ENCODE data around the gene SDCCAG8.
A peak's percentile ranks its signal among the peaks of the same experiment; 100 is the strongest.

SDCCAG8 gene

DNA sequence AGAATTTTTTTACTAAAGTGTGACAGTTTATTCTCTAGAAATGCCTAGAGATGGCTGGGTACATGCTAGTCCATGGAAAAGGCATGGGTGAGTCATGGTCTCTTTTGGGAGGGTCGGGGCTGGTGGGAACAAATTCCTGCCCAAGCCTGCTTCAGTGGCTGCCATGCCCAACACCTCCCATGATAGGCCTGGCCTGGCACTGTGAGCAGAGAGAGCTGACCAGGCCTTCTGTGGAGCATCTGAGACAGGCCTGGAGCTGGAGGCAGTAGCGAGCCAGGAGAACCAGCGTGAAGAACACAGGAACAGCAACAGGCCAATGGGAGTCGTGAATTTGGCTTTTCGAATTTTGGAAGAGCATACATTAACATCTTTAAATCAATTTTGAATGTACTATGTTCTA, 209.2 kb downstream of the SDCCAG8 start:
- DNase-seq, result no peak
- TF ChIP-seq, protein P1, sequence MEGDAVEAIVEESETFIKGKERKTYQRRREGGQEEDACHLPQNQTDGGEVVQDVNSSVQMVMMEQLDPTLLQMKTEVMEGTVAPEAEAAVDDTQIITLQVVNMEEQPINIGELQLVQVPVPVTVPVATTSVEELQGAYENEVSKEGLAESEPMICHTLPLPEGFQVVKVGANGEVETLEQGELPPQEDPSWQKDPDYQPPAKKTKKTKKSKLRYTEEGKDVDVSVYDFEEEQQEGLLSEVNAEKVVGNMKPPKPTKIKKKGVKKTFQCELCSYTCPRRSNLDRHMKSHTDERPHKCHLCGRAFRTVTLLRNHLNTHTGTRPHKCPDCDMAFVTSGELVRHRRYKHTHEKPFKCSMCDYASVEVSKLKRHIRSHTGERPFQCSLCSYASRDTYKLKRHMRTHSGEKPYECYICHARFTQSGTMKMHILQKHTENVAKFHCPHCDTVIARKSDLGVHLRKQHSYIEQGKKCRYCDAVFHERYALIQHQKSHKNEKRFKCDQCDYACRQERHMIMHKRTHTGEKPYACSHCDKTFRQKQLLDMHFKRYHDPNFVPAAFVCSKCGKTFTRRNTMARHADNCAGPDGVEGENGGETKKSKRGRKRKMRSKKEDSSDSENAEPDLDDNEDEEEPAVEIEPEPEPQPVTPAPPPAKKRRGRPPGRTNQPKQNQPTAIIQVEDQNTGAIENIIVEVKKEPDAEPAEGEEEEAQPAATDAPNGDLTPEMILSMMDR (IDR thresholded peaks at IDR 0.05), result no peak

DNA sequence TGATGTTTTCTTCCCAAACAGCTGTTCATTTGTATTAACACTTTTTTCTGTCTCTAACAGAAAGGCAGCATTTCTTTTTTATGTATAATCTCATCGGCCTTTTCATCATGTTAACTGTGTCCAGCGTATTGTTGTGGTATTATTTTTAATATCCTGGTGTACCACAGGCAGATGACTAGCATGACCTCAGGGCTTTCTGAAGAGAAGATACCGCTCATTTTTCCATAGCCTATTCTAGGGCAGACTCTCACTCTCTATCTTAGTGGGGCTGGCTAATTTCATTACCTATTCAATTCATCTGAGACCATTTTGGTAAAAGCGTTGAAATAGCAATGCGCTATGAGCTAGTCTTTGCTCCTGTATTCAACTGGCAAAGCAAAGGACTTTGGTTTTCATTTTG, 209.9 kb downstream of the SDCCAG8 start:
- Mint-ChIP-seq H3K4me3 (no peak overlapping the region), H3K4me1 (peaks cover 10% of the 10 kb centered on the region), H3K27me3 (ENCODE audit: low read depth, poor library complexity) (no peaks in the 10 kb centered on the region), H3K27ac (no peak overlapping the region), H3K9me3 (no peaks in the 10 kb centered on the region), H3K36me3 (ENCODE audit: low read depth) (no peaks in the 10 kb centered on the region)
- TF ChIP-seq, protein P1 (IDR thresholded peaks at IDR 0.05), result no peak
- DNase-seq, result no peak

More for the DNA sequence above, 209.2 kb downstream of the SDCCAG8 start:
- Mint-ChIP-seq H3K27me3 (ENCODE audit: low read depth, poor library complexity) (no peaks in the 10 kb centered on the region), H3K4me1 (peaks cover 3% of the 10 kb centered on the region), H3K9me3 (no peaks in the 10 kb centered on the region), H3K27ac (peak overlapping the region; percentile 48), H3K36me3 (ENCODE audit: low read depth) (no peaks in the 10 kb centered on the region), H3K4me3 (no peak overlapping the region)

DNA sequence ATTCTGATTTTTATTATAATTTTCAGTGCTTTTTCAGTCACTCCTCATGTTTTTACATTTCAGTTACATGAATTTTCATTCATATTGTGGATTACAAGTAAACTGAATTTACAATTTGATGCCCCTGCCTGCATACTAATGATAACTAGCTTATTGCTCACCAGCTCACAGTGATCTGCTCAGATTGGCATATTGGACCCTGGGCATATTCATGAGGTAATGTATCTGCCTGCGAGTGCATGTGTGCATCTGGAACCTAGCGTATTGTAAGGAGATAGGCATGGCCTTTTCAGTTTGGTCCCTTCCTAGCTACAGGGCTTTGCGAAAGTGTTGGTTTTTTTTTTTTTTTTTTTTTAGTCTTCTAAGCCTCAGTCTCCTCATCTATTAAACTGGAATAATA, 213.7 kb downstream of the SDCCAG8 start:
- peaks cover 12% of the 10 kb centered on the region for H3K27me3 Mint-ChIP-seq (ENCODE audit: low read depth, poor library complexity)
- no peaks in the 10 kb centered on the region for H3K9me3 Mint-ChIP-seq
- TF ChIP-seq, protein P1 (IDR thresholded peaks at IDR 0.05), result no peak
- no peak for DNase-seq
- peaks cover 41% of the 10 kb centered on the region for H3K4me1 Mint-ChIP-seq
- no peaks in the 10 kb centered on the region for H3K36me3 Mint-ChIP-seq (ENCODE audit: low read depth)
- H3K4me3 Mint-ChIP-seq, result no peak overlapping the region
- no peak overlapping the region for H3K27ac Mint-ChIP-seq

DNA sequence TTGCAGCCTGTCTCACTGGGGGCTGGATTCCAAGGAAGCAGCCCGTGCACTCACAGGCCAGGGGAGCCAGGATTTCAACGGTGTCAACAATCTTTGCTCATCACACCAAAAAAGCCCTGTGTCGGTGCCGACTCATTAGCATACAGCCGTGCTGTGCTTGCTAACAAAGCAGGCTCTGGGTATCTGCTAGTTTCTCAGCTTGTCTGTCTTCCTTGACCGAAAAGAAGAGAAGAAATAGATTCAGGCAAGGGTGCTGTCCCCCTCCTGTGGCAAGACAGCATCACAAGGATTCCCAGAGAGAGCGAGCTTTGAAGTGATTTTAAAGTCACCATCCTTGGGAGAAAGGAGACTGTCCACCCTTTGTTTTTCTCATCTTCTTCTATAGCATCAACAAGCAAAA, 214.7 kb downstream of the SDCCAG8 start:
- Mint-ChIP-seq H3K4me1 (peaks cover 49% of the 10 kb centered on the region), H3K27me3 (ENCODE audit: low read depth, poor library complexity) (peaks cover 12% of the 10 kb centered on the region), H3K4me3 (no peak overlapping the region), H3K9me3 (no peaks in the 10 kb centered on the region), H3K27ac (no peak overlapping the region), H3K36me3 (ENCODE audit: low read depth) (no peaks in the 10 kb centered on the region)
- TF ChIP-seq, protein P1 (IDR thresholded peaks at IDR 0.05), result no peak
- no peak for DNase-seq

DNA sequence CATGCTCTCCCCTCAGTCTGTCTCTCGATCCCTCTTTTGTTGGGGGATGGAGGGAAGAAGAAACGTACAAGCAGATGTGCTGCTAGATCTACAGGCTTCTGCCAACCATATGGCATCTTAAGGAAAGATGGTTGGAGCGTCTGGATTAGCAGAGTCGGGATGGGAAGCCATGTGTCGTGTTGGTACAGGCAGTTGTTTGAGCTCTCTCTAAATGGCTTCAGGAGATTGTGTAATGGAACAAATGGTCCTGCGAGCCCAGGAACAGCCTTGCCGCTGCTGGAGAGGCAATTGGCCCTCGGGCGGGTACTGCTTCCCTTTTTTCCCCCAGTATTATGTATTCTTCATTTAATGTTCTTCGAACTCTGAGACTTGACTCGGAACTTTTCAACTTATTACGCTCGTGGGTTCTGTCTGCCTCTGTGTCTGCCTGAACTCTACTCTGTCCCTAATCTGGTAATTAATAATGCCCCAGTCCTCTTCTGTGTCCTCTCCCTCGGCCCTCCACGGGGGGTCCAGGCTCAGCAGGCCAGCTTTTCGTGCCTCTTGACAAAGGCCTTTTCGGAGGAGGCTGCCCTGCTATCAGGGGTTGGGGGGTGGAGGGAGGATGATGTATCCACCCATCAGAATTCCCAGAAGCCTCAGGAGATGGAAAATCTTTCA, 215.3 kb downstream of the SDCCAG8 start:
- Mint-ChIP-seq H3K36me3 (ENCODE audit: low read depth) (no peaks in the 10 kb centered on the region), H3K27me3 (ENCODE audit: low read depth, poor library complexity) (peaks cover 16% of the 10 kb centered on the region), H3K4me1 (peaks cover 56% of the 10 kb centered on the region), H3K9me3 (no peaks in the 10 kb centered on the region), H3K27ac (no peak overlapping the region), H3K4me3 (no peak overlapping the region)
- DNase-seq, result no peak
- TF ChIP-seq, protein P1 (IDR thresholded peaks at IDR 0.05), result no peak
